Measurements from ENCODE around the gene C17orf75.
"Not testable (repeated sequence)": the region's sequence is repeated elsewhere in the genome, so short reads cannot be mapped to it uniquely, and the experiment has no call there.

C17orf75 gene

DNA sequence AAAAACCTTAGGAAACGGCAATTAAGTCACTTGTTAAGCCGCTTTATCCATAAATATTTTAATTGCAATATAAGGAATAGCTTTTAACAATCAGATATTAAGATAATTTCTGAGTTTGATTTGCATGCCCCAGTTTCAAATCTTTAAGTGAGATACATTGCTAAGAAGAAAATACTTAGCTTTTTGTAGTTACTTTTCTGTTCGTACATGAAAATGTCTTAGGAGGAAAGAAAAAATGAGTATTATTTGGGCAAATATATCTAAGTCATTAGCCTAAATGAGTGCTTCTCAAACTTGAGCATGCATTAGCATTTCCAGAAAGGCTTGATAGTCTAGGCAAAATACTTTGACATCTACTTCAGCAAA lies 14.4 kb upstream of the C17orf75 start:
- DNase-seq (ENCODE audit: extremely low spot score), result no peak
- TF ChIP-seq, protein P1, sequence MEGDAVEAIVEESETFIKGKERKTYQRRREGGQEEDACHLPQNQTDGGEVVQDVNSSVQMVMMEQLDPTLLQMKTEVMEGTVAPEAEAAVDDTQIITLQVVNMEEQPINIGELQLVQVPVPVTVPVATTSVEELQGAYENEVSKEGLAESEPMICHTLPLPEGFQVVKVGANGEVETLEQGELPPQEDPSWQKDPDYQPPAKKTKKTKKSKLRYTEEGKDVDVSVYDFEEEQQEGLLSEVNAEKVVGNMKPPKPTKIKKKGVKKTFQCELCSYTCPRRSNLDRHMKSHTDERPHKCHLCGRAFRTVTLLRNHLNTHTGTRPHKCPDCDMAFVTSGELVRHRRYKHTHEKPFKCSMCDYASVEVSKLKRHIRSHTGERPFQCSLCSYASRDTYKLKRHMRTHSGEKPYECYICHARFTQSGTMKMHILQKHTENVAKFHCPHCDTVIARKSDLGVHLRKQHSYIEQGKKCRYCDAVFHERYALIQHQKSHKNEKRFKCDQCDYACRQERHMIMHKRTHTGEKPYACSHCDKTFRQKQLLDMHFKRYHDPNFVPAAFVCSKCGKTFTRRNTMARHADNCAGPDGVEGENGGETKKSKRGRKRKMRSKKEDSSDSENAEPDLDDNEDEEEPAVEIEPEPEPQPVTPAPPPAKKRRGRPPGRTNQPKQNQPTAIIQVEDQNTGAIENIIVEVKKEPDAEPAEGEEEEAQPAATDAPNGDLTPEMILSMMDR (IDR thresholded peaks at IDR 0.05; ENCODE audit: control extremely low read depth, extremely low read depth, low read depth, missing control alignments), result no peak
- ChIA-PET POLR2A (no interaction called here), CTCF (no interaction called here)

DNA sequence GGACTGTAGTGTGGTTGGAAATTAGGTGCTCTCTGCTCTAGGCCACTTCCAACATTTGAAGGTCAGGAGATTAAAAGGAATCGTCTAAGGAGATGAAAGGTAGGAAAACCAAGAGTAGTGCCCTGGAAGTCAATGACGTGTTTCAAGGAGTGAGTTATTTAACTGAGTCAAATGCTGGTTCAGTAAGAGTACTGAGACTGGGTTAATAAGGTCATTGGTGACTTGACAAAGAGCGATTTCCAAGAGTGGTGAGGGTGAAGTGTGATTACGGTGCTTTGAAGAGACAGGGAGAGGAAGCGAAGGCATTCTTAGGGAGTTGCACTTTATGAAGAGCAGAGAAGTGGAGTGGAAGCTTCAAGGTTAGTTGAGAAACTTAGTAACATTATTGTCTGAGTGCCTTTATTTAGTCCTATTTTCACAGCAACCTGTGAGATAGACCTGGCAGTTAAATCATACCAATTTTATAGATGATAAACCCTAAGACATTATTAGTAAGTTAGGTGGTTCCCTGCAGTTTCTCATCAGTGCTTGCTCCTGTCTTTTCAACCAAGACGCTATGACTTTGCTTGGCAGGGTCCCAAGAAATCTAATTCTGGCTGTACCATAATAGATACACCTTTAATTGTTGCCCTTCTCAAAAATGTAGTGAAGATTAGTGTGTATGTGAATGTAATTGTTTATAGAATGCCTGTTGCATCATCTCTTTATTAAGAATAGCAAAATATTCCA lies 13.8 kb upstream of the C17orf75 start:
- ChIA-PET POLR2A (no interaction called here), CTCF (no interaction called here)
- TF ChIP-seq, protein P1 (IDR thresholded peaks at IDR 0.05; ENCODE audit: control extremely low read depth, extremely low read depth, low read depth, missing control alignments), result no peak
- DNase-seq (ENCODE audit: extremely low spot score), result no peak

DNA sequence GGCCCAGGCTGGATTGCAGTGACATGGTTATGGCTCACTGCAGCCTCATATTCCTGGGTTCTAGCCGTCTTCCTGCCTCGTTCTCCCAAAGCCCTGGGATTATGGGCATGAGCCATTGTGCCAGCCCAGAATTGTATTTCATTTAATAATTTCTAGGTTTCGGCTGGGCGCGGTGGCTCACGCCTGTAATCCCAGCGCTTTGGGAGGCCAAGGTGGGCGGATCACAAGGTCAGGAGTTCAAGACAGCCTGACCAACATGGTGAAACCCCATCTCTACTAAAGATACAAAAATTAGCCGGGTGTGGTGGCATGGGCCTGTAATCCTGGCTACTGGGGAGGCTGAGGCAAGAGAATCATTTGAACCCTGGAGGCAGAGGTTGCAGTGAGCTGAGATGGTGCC lies 10.8 kb upstream of the C17orf75 start:
- POLR2A ChIA-PET; DNase-seq (ENCODE audit: extremely low spot score): not testable (repeated sequence)
- CTCF ChIA-PET, result interaction anchor here (2.0 kb wide), 1 partner anchor 109 kb away, joined by 4 read pairs; no protein-coding TSS in a partner anchor

DNA sequence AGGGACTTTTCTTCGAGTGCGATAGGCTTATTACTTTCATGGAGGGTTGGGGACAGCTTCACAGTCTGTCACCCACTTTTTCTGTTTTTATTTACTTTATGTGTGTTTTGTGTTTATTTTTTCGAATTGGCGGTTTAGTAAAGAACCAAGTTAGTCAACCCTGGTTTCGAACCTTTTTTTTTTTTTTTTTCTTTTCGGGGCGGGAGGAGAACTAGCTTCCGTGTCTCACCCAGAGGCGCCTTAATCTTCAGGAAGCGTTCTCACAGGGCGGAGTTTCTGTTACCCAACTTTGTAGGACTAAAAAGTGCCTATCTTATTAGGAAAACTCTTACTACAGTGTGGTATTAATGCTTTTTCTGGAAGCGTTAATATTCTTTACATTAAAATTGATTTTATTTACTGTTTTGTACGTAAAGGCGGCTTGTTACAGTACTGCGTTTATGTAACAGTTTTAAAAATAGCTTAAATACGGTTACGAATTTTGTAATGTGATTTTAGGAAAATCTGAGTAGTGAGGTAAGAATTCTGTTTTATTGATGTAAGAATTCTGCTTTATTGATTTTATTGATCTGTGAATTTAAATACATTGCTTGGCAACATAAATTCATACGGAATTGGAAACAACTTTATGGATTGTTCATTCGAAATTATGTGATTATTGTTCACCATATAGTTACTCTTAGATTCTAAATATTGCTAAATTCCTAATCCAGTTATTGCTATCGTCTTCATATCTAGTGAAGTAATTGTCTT lies 8.9 kb upstream of the C17orf75 start:
- TF ChIP-seq, protein P1 (IDR thresholded peaks at IDR 0.05; ENCODE audit: control extremely low read depth, extremely low read depth, low read depth, missing control alignments), result no peak
- ChIA-PET POLR2A (interaction anchor here (0.6 kb wide), 1 partner anchor 394 kb away, joined by 6 read pairs; no protein-coding TSS in a partner anchor), CTCF (interaction anchor here (0.9 to 1.6 kb wide), 4 partner anchors 27 to 648 kb away, joined by 3 to 4 read pairs (median 4); partner anchors contain the start of gene PSMD11)
- DNase-seq (ENCODE audit: extremely low spot score), result peak; percentile 40

DNA sequence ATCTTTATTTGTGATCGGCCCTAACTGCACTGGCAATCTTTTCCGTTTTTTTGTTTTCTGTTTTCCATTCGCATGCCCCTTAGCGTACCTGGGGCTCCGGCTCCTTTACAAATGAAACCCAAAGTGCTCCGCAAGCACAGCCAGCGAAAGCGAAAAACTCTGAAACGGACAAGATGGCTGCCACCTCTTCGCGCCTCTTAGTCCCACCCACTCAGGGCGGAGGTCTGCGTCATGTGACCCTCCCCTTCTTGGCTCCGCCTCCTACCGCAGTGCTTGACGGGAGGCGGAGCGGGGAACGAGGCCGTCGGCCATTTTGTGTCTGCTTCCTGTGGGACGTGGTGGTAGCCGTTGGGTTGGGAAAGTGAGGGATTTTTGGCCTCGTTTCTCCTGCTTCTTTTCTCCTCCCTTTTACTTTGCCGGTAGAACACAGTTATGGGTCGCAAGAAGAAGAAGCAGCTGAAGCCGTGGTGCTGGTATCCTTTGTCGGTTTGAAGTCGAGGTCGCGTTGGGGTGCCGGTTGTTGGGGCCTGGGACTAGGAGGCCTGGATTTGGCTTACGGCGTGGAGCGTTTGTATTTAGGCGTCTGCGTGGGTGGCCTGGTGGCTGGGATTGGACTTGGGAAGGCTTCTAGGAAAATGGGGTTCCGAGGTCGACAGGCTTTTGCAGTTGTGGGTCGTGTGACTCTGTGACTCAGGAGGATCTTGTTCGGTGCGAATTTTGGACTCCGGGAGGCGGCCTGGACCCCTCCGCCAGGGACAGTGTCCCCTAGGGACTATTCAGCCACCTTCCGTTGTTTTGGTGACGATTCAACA lies 8.1 kb upstream of the C17orf75 start, which contains the start of gene ZNF207:
ZNF207 (plus strand) TSS at position 304 of the 812 bp plus-strand sequence; CDS start at position 433, 129 bp downstream.
- peak; percentile 94 for DNase-seq (ENCODE audit: extremely low spot score)
- TF ChIP-seq, protein P1 (IDR thresholded peaks at IDR 0.05; ENCODE audit: control extremely low read depth, extremely low read depth, low read depth, missing control alignments), result no peak
- POLR2A ChIA-PET, result no interaction called here
- CTCF ChIA-PET, result interaction anchor here (1.0 to 1.6 kb wide), 3 partner anchors 94 to 649 kb away, joined by 3 to 4 read pairs (median 4); partner anchors contain the start of gene PSMD11

DNA sequence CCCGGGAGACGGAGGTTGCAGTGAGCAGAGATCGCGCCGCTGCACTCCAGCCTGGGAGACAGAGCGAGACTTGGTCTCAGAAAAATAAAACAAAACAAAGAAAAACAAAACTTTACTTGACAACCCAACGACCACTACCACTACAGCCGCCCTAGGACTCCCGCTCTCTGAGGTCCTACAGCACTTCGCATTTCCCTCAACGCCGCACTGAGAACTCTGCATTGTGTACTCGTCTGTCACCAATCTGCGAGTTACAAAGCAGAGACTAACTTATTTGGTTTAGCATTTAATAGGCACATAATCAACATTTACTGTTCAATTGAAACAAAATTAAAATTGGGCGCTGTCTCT lies 7.5 kb upstream of the C17orf75 start:
- ChIA-PET CTCF (no interaction called here), POLR2A (no interaction called here)
- TF ChIP-seq, protein P1 (IDR thresholded peaks at IDR 0.05; ENCODE audit: control extremely low read depth, extremely low read depth, low read depth, missing control alignments), result no peak
- DNase-seq (ENCODE audit: extremely low spot score), result no peak

Measured in GM10248 (cell line).